HG02588 (cell line): ENCODE results near the gene B3GNT3.

ENCODE experiments used
- ATAC-seq: cut with Tn5 transposase; IDR thresholded peaks from one replicate; pipeline ENCODE4 v1.9.1; 2021; ENCODE audit warnings: mild to moderate bottlenecking, moderate library complexity; ENCODE audit not compliant: unreplicated experiment

The B3GNT3 gene

GRCh38 chr19:17855280-17856152 is 60.6 kb downstream of the B3GNT3 start:
- no peak for ATAC-seq

GRCh38 chr19:17859533-17860330 is 64.8 kb downstream of the B3GNT3 start, which contains the start of gene RPL18A:
RPL18A (plus strand) TSS chr19:17859910; CDS start chr19:17859957, 47 bp downstream.
- ATAC-seq: peak; percentile 83

GRCh38 chr19:17860331-17860992 is 65.5 kb downstream of the B3GNT3 start:
- no peak for ATAC-seq

GRCh38 chr19:17860993-17861360 is 66.0 kb downstream of the B3GNT3 start:
- no peak for ATAC-seq

DNA sequence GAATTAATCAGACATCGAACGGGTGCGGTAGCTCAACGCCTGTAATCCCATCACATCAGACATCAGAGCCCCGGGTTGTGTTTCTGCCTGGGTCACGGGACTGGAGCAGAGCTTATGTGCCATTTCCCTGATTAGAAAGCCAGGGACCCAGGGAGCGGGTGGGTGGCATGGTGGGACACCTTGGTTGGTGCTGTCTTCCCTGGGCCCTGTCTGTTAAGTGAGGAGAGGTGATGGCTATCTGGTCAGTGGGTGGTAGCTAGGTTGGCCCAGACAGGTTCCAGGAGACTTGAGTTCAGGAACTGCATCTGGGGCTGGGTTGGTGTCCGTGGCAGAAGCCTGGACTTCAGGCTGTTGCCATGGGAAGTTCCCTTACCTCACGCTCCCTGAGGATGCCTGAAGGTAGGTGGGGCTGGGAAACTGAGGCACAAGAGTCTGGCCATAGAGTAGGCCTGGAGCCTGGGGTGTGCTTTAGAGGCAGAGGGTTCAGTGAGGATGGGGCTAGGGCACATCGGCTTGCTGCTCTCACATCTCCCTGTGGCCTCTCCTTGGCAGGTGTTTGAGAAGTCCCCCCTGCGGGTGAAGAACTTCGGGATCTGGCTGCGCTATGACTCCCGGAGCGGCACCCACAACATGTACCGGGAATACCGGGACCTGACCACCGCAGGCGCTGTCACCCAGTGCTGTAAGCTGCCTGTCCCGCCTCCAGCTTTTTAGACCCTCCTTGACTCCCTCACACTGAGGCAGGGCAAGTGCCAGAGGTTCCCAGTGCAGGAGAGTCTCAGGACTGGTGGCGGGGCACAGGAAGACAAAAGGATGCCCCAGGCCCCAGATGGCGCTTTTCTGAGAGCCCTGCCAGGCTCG is 66.8 kb downstream of the B3GNT3 start:
- no peak for ATAC-seq

GRCh38 chr19:17862711-17863519 is 68.0 kb downstream of the B3GNT3 start:
- no peak for ATAC-seq
